KOPT-K1 (cell line): Measurements from ENCODE around the gene CYP2A7.
"Not testable (repeated sequence)": the region's sequence is repeated elsewhere in the genome, so short reads cannot be mapped to it uniquely, and the experiment has no call there.

Experiments used
- H3K27ac ChIP-seq: fragments of 200-600 bp; sonication (generic); 2 replicates; pipeline ENCODE4 v1.5.1; 2016; ENCODE audit warnings: antibody characterized with exemption, mild to moderate bottlenecking, low read depth, low read length; ENCODE audit not compliant: poor library complexity, severe bottlenecking
- H3K36me3 ChIP-seq: fragments of 200-600 bp; sonication (generic); 2 replicates; pipeline ENCODE4 v1.5.1; 2017; ENCODE audit warnings: antibody characterized with exemption, mild to moderate bottlenecking, low read length, moderate library complexity; ENCODE audit not compliant: insufficient read depth
- H3K9me3 ChIP-seq: fragments of 200-600 bp; sonication (generic); 2 replicates; pipeline ENCODE4 v1.5.1; 2017; ENCODE audit warnings: antibody characterized with exemption, low read length, mild to moderate bottlenecking; ENCODE audit not compliant: insufficient read depth, poor library complexity, severe bottlenecking

The CYP2A7 gene

DNA sequence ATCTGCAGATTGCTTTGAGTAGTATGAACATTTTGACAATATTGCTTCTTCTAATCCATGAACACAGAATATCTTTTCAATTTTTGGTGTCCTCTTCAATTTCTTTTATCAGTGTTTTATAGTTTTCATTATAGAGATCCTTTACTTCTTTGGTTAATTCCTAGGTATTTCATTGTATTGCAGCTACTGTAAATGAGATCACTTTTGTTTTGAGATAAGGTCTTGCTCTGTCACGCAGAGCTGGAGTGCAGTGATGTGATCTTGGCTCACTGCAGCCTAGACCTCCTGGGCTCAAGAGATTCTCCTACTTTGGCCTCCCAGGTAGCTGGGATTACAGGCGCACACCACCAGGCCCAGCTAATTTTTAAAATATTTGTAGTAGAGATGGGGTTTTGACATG lies 9.8 kb downstream of the CYP2A7 start:
- Histone ChIP-seq H3K27ac (no peak overlapping the region), H3K36me3 (no peaks in the 10 kb centered on the region), H3K9me3 (no peaks in the 10 kb centered on the region)

- no peaks in the 10 kb centered on the region for H3K36me3 ChIP-seq
- H3K9me3 ChIP-seq: no peaks in the 10 kb centered on the region
- no peak overlapping the region for H3K27ac ChIP-seq
Measured at GRCh38 chr19:40867701-40868100, 14.3 kb downstream of the CYP2A7 start.

DNA sequence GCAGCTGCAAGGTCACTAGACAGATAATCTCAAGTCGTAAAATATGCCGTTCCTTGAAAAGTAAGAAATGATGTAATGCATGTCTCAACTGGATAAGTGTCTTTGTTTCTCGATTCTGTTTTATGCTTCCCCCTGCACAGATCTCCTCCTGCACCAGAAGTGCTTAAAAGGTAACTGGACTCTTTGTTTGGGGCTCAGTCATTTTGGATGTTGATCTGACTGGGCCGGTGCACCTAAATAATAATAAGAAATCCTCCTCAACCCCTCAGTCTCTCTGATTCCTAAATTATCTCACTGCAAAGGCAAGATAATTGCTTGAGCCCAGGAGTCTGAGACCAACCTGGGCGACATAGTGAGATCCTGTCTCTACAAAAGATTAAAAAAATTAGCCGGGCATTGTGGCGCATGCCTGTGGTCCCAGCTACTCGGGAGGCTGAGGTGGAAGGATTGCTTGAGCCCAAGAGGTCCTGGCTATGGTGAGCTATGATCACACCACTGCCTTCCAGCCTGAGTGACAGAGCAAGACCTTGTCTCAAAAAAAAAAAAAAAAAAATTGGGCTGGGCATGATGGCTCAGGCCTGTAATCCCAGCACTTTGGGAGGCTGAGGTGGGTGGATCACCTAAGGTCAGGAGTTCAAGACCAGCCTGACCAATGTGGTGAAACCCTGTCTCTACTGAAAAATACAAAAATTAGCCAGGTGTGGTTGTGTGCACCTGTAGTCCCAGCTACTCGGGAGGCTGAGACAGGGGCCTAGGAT lies 17.1 kb downstream of the CYP2A7 start:
- H3K9me3 ChIP-seq, H3K36me3 ChIP-seq, H3K27ac ChIP-seq: not testable (repeated sequence)

- Histone ChIP-seq H3K9me3 (no peaks in the 10 kb centered on the region), H3K27ac (no peak overlapping the region), H3K36me3 (no peaks in the 10 kb centered on the region)
Measured at GRCh38 chr19:40862785-40863184, 19.2 kb downstream of the CYP2A7 start.

GRCh38 chr19:40862333-40862732 lies 19.7 kb downstream of the CYP2A7 start:
- Histone ChIP-seq H3K27ac (no peak overlapping the region), H3K36me3 (no peaks in the 10 kb centered on the region), H3K9me3 (no peaks in the 10 kb centered on the region)

- no peaks in the 10 kb centered on the region for H3K9me3 ChIP-seq
Measured at GRCh38 chr19:40858109-40858508, 23.9 kb downstream of the CYP2A7 start.

DNA sequence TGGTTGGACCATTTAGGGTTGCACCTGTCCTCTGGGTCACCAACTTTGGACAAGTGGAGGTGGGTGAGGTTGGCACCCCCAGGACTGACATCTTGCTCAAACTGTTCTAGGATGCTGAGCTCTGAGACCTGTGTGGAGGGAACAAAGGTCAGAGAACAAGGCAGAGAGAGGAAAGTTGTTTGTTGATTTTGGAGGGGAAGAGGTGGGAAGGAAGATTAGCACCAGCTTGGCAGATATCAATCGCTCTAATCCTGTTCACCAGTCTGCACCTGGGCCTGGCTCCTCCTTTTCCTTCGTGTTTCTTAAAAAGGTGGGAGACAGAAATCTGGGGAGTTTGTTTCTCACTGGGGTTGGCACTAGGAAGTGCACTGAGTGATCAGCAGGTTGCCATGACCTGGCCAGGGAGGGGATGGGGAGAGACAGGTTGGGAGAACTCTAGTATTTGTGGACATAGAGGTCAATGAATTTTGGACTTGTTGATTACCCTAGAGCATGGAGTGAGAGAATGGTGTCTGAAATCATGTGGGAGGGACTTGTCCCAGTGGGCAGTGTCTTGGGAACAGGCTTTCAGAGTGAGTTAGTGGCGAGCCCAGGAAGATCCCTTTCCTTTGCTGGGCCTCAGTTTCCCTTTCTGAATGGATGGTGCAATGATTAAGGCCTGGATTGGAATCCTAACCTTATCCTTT lies 29.4 kb downstream of the CYP2A7 start:
- not testable (repeated sequence) for H3K27ac ChIP-seq, H3K36me3 ChIP-seq, H3K9me3 ChIP-seq

More at GRCh38 chr19:40858109-40858508, 23.9 kb downstream of the CYP2A7 start:
- no peaks in the 10 kb centered on the region for H3K36me3 ChIP-seq
- H3K27ac ChIP-seq: no peak overlapping the region

- H3K27ac ChIP-seq, H3K9me3 ChIP-seq, H3K36me3 ChIP-seq: not testable (repeated sequence)
Measured at GRCh38 chr19:40850277-40850676, 31.8 kb downstream of the CYP2A7 start, which contains the start of gene CYP2A6. Gene CYP2A6, minus strand, starts transcription at chr19:40850447. Its CDS starts 21 bp downstream, at chr19:40850426.

DNA sequence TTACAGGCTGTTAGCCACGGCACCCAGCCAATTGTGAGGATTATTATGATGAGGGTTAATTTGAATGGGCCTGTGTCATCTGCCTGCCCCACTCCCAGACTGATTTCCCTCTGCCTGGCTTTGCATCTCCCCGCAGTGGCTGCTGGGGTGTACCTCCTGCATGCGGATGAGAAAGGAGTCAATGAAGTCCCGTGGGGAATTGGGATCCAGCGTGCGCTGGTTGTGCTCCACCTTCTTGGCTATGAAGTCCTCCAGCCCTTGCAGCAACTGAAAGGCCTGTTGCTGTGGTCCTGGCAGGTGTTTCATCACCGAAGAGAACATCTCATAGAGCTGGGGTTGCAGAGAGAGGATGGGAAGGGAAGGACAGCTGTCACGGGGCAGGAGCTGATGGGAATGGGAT lies 35.3 kb downstream of the CYP2A7 start:
- not testable (repeated sequence) for H3K27ac ChIP-seq, H3K36me3 ChIP-seq, H3K9me3 ChIP-seq

GRCh38 chr19:40843653-40844052 lies 38.4 kb downstream of the CYP2A7 start:
- H3K27ac ChIP-seq, H3K36me3 ChIP-seq, H3K9me3 ChIP-seq: not testable (repeated sequence)

GRCh38 chr19:40842997-40843652 lies 38.9 kb downstream of the CYP2A7 start:
- not testable (repeated sequence) for H3K27ac ChIP-seq, H3K9me3 ChIP-seq, H3K36me3 ChIP-seq

DNA sequence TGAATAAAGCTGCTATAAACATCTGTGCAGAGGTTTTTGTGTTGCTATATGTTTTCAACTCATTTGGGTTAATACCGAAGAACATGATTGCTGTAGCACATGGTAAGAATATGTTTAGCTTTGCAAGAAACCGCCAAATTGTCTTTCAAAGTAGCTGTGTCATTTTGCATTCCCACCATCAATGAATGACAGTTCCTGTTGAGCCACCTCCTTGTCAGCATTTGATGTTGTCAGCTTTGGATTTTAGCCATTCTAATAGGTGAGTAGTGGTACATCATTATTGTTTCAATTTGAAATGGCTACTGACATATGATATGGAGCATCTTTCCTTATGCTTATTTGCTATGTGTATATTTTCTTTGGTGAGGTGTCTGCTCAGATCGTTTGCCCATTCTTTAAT lies 40.0 kb downstream of the CYP2A7 start:
- H3K9me3 ChIP-seq, H3K27ac ChIP-seq, H3K36me3 ChIP-seq: not testable (repeated sequence)

DNA sequence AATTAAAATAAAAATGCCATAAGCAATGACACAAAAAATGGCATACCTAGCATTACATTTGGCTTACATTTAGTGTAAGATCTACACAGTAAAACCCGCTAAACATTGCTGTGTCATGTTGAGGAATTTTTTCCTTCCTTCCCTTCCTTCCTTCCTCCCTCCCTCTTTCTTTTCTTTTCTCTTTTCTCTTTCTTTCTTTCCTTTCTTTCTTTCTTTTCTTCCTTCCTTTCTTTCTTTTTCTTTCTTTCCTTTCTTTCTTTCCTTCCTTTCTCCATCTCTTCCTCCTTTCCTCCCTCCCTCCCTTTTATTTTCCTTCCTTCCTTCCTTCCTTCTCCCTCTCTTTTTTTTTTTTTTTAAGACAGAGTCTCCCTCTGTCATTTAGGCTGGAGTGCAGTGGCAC lies 43.6 kb downstream of the CYP2A7 start:
- not testable (repeated sequence) for H3K36me3 ChIP-seq, H3K9me3 ChIP-seq, H3K27ac ChIP-seq

GRCh38 chr19:40836754-40837429 lies 45.1 kb downstream of the CYP2A7 start:
- H3K36me3 ChIP-seq: no peaks in the 10 kb centered on the region
- H3K27ac ChIP-seq: no peak overlapping the region

More at GRCh38 chr19:40836754-40837429, 45.1 kb downstream of the CYP2A7 start:
- H3K9me3 ChIP-seq: no peaks in the 10 kb centered on the region
